K562 (cell line): Measurements from ENCODE around the gene ACP1. TPM values are rescaled to one million over a fixed set of nuclear protein-coding genes. Genes with fewer than 3 reads are reported as not detected.

Experiments
- ATAC-seq: fragments of 200-7000 bp; cut with Tn5 transposase; 3 replicates; pipeline ENCODE4 v1.9.1; 2020; ENCODE audit warnings: moderate library complexity
- BruUV-seq: library from RNA; stranded (reverse); fragments of 400-500 nt; replicated peaks from 2 replicates; lab custom pipeline; 2021; lab: Mats Ljungman, UMichigan
- CTCF ChIA-PET: fragments of 300-600 bp; formaldehyde crosslinking; extraction: SDS; loops from one replicate; lab custom pipeline; 2021; ENCODE audit warnings: low intra/inter-chr PET ratio; lab: Yijun Ruan, JAX
- POLR2A ChIA-PET: fragments of 300-600, 350-650 bp; sonication (Branson Sonifier 250); formaldehyde crosslinking; extraction: SDS; loops from one replicate; lab custom pipeline; 2021; ENCODE audit warnings: antibody characterized with exemption, inconsistent platforms; lab: Yijun Ruan, JAX
- DNase-seq, 4 experiments: peaks; one replicate each; pipeline versions ENCODE4 v3.0.0 to v3.0.0-alpha.2; 2011 to 2018; ENCODE audit warnings: low spot score in 3 of 4, mixed read lengths in 3 of 4; ENCODE audit errors: extremely low read depth in 1 of 4
- FAIRE-seq: peaks from 2 replicates; lab custom pipeline; 2011; peaks lifted over from hg19 to GRCh38; lab: Jason Lieb, UNC
- H2AFZ ChIP-seq: 2 replicates; pipeline ENCODE4 v1.6.0; 2011; ENCODE audit warnings: low read depth, low read length, control low read depth, inconsistent platforms
- H3K27ac ChIP-seq: fragments of 200-600 bp; 3 replicates; pipeline ENCODE4 v1.8.0; 2011; ENCODE audit warnings: low read depth, mild to moderate bottlenecking, control low read depth, inconsistent platforms, low read length, moderate library complexity, mixed read lengths; ENCODE audit errors: extremely low read depth
- H3K27me3 ChIP-seq, 2 experiments: fragments of 300-600 bp in 1 of 2; 2 replicates in 1 of 2; 3 replicates in 1 of 2; pipeline versions ENCODE4 v1.6.0 to v1.8.0; 2011; ENCODE audit warnings: inconsistent platforms in 2 of 2, low read length in 2 of 2, mild to moderate bottlenecking in 1 of 2, mixed read lengths in 1 of 2, moderate library complexity in 1 of 2; ENCODE audit not compliant: control insufficient read depth in 2 of 2, insufficient read depth in 2 of 2
- H3K36me3 ChIP-seq: fragments of 300-600 bp; 3 replicates; pipeline ENCODE4 v1.8.0; 2011; ENCODE audit warnings: mild to moderate bottlenecking, low read length, inconsistent platforms; ENCODE audit not compliant: control insufficient read depth, insufficient read depth
- H3K4me1 ChIP-seq, 2 experiments: fragments of 200-600 bp in 1 of 2; replicated peaks in 1 of 2; 2 replicates in 1 of 2; 3 replicates in 1 of 2; pipeline versions ENCODE4 v1.5.1 to v1.8.0; 2011; ENCODE audit warnings: inconsistent platforms in 2 of 2, low read length in 2 of 2, mild to moderate bottlenecking in 1 of 2, mixed read lengths in 1 of 2, moderate library complexity in 1 of 2; ENCODE audit not compliant: control insufficient read depth in 2 of 2, insufficient read depth in 2 of 2
- H3K4me2 ChIP-seq: 2 replicates; pipeline ENCODE4 v1.6.1; 2011; ENCODE audit warnings: low read length, control low read depth, inconsistent platforms, mixed read lengths; ENCODE audit not compliant: insufficient read depth
- H3K4me3 ChIP-seq: fragments of 200-600 bp; sonication (generic), shearing (Covaris generic); 2 replicates; pipeline ENCODE4 v1.5.1; 2016; ENCODE audit warnings: control low read depth, inconsistent platforms
- H3K79me2 ChIP-seq: fragments of 200-600 bp; 3 replicates; pipeline ENCODE4 v1.8.0; 2011; ENCODE audit warnings: low read length, inconsistent platforms; ENCODE audit not compliant: control insufficient read depth, insufficient read depth
- H3K9ac ChIP-seq, 2 experiments: 2 replicates each; pipeline versions ENCODE4 v1.6.0 to v1.6.1; 2011; ENCODE audit warnings: low read depth in 2 of 2, low read length in 2 of 2, control low read depth in 1 of 2, inconsistent platforms in 1 of 2, mild to moderate bottlenecking in 1 of 2, mixed read lengths in 1 of 2; ENCODE audit not compliant: insufficient read depth in 1 of 2
- H3K9me1 ChIP-seq: one replicate; pipeline ENCODE4 v1.6.0; 2011; ENCODE audit warnings: inconsistent platforms, mild to moderate bottlenecking, low read length, moderate library complexity; ENCODE audit not compliant: control insufficient read depth, insufficient read depth
- H3K9me3 ChIP-seq: replicated peaks from 2 replicates; pipeline ENCODE4 v1.5.1; 2011; ENCODE audit warnings: low read depth, low read length, inconsistent platforms; ENCODE audit not compliant: control insufficient read depth, insufficient read depth
- H4K20me1 ChIP-seq: replicated peaks from 2 replicates; pipeline ENCODE4 v1.6.1; 2011; ENCODE audit warnings: low read length, inconsistent platforms, mixed read lengths; ENCODE audit not compliant: control insufficient read depth, insufficient read depth
- BRD4 ChIP-seq: fragments of 200-600 bp; sonication (generic); IDR thresholded peaks from 2 replicates; pipeline ENCODE4 v1.6.1; 2017; ENCODE audit warnings: inconsistent platforms
- COPS2 ChIP-seq: fragments of 450-650 bp; conservative IDR thresholded peaks from 2 replicates; pipeline ENCODE4 v1.6.1; 2016; ENCODE audit warnings: mild to moderate bottlenecking, moderate library complexity
- CREBBP ChIP-seq: IDR thresholded peaks from one replicate; pipeline ENCODE4 v1.6.1; 2012; ENCODE audit warnings: low read depth, mild to moderate bottlenecking, control low read depth, inconsistent platforms, low read length
- ETS2 ChIP-seq: IDR thresholded peaks from 2 replicates; pipeline ENCODE4 v1.6.1; 2016; ENCODE audit warnings: borderline replicate concordance, missing genetic modification characterization, mild to moderate bottlenecking, moderate library complexity, missing compliant biosample characterization; ENCODE audit not compliant: poor library complexity, severe bottlenecking
- FUS ChIP-seq: fragments of 200-400 bp; formaldehyde crosslinking; optimal IDR thresholded peaks from 2 replicates; pipeline ENCODE3; 2017; ENCODE audit warnings: low read depth, low read length
- HLTF ChIP-seq: fragments of 450-650 bp; IDR thresholded peaks from 2 replicates; pipeline ENCODE4 v1.6.1; 2016
- KDM1A ChIP-seq, 2 experiments: fragments of 450-650 bp; IDR thresholded peaks; 2 replicates each; pipeline ENCODE4 v1.6.1; 2016; ENCODE audit warnings: mild to moderate bottlenecking in 2 of 2
- NBN ChIP-seq: fragments of 450-650 bp; IDR thresholded peaks from 2 replicates; pipeline ENCODE4 v1.6.1; 2016; ENCODE audit warnings: low read depth, mild to moderate bottlenecking
- NR2C1 ChIP-seq, 2 experiments: fragments of 450-650 bp; IDR thresholded peaks; 2 replicates each; pipeline ENCODE4 v1.6.1; 2017; ENCODE audit warnings: mild to moderate bottlenecking in 2 of 2, antibody characterized with exemption in 1 of 2, inconsistent platforms in 1 of 2, missing compliant biosample characterization in 1 of 2, missing genetic modification characterization in 1 of 2
- SNRNP70 ChIP-seq: fragments of 200-400 bp; formaldehyde crosslinking; optimal IDR thresholded peaks from 2 replicates; pipeline ENCODE3; 2017; ENCODE audit warnings: low read depth, low read length
- SP1 ChIP-seq: sonication (generic); formaldehyde crosslinking; IDR thresholded peaks from 2 replicates; pipeline ENCODE4 v1.8.1; 2022; ENCODE audit warnings: mild to moderate bottlenecking, missing genetic modification reagents
- TAF1 ChIP-seq: IDR thresholded peaks from 2 replicates; pipeline ENCODE4 v1.6.1; 2011; ENCODE audit warnings: mild to moderate bottlenecking, low read length, moderate library complexity; ENCODE audit not compliant: insufficient read depth, control insufficient read depth, severe bottlenecking; ENCODE audit errors: extremely low read depth
- TRIM24 ChIP-seq, 2 experiments: fragments of 450-650 bp; IDR thresholded peaks; 2 replicates each; pipeline ENCODE4 v1.6.1; 2016
- WHSC1 ChIP-seq: IDR thresholded peaks from one replicate; pipeline ENCODE4 v1.6.1; 2012; ENCODE audit warnings: low read length, control low read depth, inconsistent platforms
- ZNF3 ChIP-seq: fragments of 250-450 bp; sonication (Bioruptor Pico); IDR thresholded peaks from 2 replicates; pipeline ENCODE4 v1.5.0; 2021; ENCODE audit warnings: mild to moderate bottlenecking, moderate library complexity
- ZNF324 ChIP-seq: fragments of 250-450 bp; sonication (Bioruptor Pico); IDR thresholded peaks from 2 replicates; pipeline ENCODE4 v1.4.0; 2020; ENCODE audit warnings: mild to moderate bottlenecking
- ZNF583 ChIP-seq: fragments of 250-450 bp; sonication (Bioruptor Pico); IDR thresholded peaks from 2 replicates; pipeline ENCODE4 v1.4.0; 2020
- WGBS: fragments of 100-300 bp; shearing (Covaris generic); methylation state at CpG from one replicate; pipeline ENCODE4 v1.1.6; 2016; ENCODE audit warnings: low coverage, mixed read lengths; ENCODE audit not compliant: insufficient coverage; ENCODE audit errors: missing lambda C conversion rate; 5-methylcytosine and 5-hydroxymethylcytosine counted together
- in situ Hi-C: fragments of 300-500 bp; cut with MboI; formaldehyde crosslinking; loops from 4 replicates; pipeline ENCODE4 v1.15.0; 2018; ENCODE audit warnings: inconsistent platforms, mixed read lengths
- intact Hi-C: fragments of 100-400 bp; cut with micrococcal nuclease; formaldehyde crosslinking; loops from 2 replicates; pipeline ENCODE4 v1.14.2; 2022
- polyA plus RNA-seq, 8 experiments: library from polyadenylated mRNA; depleted of rRNA in 4 of 8; stranded (reverse) in 5 of 8; unstranded in 3 of 8; fragments of >200 nt; fragmentation: Nextera tagmentation in 2 of 8; fragmentation: Illumina TruSeq in 1 of 8; extraction: Ambion mirVana in 2 of 8; extraction: Trizol in 1 of 8; gene quantifications; 2 replicates each; pipeline versions ENCODE4 v1.2.1 to v1.2.3, GENCODE V29; 2011 to 2014; ENCODE audit warnings: inconsistent platforms in 1 of 8, missing spikeins in 1 of 8
- total RNA-seq, 7 experiments: library from RNA; depleted of rRNA in 6 of 7; stranded (reverse); fragments of >200 nt in 6 of 7; fragmentation: Illumina TruSeq in 2 of 7; extraction: Trizol in 2 of 7; gene quantifications; 2 replicates each; pipeline versions ENCODE4 v1.2.1 to v1.2.3, GENCODE V29; 2011 to 2021; ENCODE audit warnings: low replicate concordance in 1 of 7
- TF ChIP-seq, protein P1 (sequence below), 2 experiments: IDR thresholded peaks in 1 of 2; conservative IDR thresholded peaks in 1 of 2; 2 replicates each; pipeline ENCODE4 v1.6.1; 2016; ENCODE audit warnings: low read depth in 2 of 2, mild to moderate bottlenecking in 1 of 2, missing compliant biosample characterization in 1 of 2, missing genetic modification characterization in 1 of 2, moderate library complexity in 1 of 2
- TF ChIP-seq, protein P2 (sequence below): fragments of 450-650 bp; IDR thresholded peaks from one replicate; pipeline ENCODE4 v1.6.1; 2018; ENCODE audit warnings: mild to moderate bottlenecking, moderate library complexity; ENCODE audit not compliant: partially characterized antibody
- TF ChIP-seq, protein P3 (sequence below): fragments of 450-650 bp; formaldehyde crosslinking; IDR thresholded peaks from 2 replicates; pipeline ENCODE4 v1.4.0; 2022; ENCODE audit warnings: missing genetic modification characterization

The ACP1 gene
- total and polyA plus RNA-seq, 9 of the 15 experiments (the other 6 are each of a cell fraction or from before 2014, with no cell fraction given): 139 to 493 (median 189) TPM

DNA sequence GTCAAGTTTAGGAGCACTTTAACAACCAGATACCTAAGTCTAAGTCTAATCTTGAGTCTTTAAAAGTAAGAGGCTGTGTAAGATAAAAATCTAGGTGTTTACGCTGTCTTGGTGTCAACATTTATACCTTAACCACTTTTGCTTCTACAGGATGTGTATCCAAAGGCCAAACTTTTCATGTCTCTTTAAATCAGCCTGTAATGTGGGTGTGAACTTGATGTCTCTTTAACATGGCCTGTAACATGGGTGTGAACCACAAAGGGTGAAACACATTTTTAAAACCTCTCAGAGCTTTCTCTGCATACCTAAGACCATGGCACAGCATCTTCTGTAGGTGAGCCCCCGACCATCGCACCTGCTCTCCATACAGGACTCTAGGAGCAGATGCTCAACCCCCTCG lies 41.3 kb upstream of the ACP1 start:
- CTCF ChIA-PET: no interaction called here
- H2AFZ ChIP-seq: no peak overlapping the region
- no peak overlapping the region for H3K9ac ChIP-seq
- no peak for DNase-seq
- in situ Hi-C loops (no loop called here), intact Hi-C loops (no loop called here)
- no peaks in the 10 kb centered on the region; a peak in 1 of 5 replicates for H3K4me1 ChIP-seq
- H3K27me3 ChIP-seq: no peaks in the 10 kb centered on the region
- no peak for TF ChIP-seq WHSC1
- TF ChIP-seq, protein P1, sequence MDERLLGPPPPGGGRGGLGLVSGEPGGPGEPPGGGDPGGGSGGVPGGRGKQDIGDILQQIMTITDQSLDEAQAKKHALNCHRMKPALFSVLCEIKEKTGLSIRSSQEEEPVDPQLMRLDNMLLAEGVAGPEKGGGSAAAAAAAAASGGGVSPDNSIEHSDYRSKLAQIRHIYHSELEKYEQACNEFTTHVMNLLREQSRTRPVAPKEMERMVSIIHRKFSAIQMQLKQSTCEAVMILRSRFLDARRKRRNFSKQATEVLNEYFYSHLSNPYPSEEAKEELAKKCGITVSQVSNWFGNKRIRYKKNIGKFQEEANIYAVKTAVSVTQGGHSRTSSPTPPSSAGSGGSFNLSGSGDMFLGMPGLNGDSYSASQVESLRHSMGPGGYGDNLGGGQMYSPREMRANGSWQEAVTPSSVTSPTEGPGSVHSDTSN (CRISPR knock-in tag; IDR thresholded peaks at IDR 0.05; ENCODE audit: low read depth): no peak
- TF ChIP-seq, protein P1 (tag; conservative IDR thresholded peaks at IDR 0.05; ENCODE audit: low read depth): no peak
- no peak for TF ChIP-seq TRIM24 (IDR thresholded peaks at IDR 0.05)
- TF ChIP-seq ZNF324: no peak
- TF ChIP-seq ETS2: no peak
- no peak for TF ChIP-seq ZNF3
- no peak for TF ChIP-seq KDM1A (IDR thresholded peaks at IDR 0.05)
- no peak for TF ChIP-seq HLTF
- TF ChIP-seq NBN: no peak
- no peak for TF ChIP-seq SP1
- TF ChIP-seq, protein P2, sequence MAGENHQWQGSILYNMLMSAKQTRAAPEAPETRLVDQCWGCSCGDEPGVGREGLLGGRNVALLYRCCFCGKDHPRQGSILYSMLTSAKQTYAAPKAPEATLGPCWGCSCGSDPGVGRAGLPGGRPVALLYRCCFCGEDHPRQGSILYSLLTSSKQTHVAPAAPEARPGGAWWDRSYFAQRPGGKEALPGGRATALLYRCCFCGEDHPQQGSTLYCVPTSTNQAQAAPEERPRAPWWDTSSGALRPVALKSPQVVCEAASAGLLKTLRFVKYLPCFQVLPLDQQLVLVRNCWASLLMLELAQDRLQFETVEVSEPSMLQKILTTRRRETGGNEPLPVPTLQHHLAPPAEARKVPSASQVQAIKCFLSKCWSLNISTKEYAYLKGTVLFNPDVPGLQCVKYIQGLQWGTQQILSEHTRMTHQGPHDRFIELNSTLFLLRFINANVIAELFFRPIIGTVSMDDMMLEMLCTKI: no peak
- no peak for TF ChIP-seq SNRNP70
- TF ChIP-seq NR2C1 (IDR thresholded peaks at IDR 0.05): no peak
- TF ChIP-seq NR2C1 (tag; IDR thresholded peaks at IDR 0.05): no peak
- no peak for TF ChIP-seq FUS
- TF ChIP-seq TAF1: no peak
- no peak for TF ChIP-seq CREBBP
- no peak for TF ChIP-seq COPS2
- TF ChIP-seq, protein P3, sequence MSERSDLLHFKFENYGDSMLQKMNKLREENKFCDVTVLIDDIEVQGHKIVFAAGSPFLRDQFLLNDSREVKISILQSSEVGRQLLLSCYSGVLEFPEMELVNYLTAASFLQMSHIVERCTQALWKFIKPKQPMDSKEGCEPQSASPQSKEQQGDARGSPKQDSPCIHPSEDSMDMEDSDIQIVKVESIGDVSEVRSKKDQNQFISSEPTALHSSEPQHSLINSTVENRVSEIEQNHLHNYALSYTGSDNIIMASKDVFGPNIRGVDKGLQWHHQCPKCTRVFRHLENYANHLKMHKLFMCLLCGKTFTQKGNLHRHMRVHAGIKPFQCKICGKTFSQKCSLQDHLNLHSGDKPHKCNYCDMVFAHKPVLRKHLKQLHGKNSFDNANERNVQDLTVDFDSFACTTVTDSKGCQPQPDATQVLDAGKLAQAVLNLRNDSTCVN (CRISPR knock-in tag): no peak
- TF ChIP-seq BRD4: no peak
- no peak for TF ChIP-seq ZNF583 (CRISPR knock-in tag)
- no peak overlapping the region for H3K27ac ChIP-seq
- no peak for FAIRE-seq
- no peaks in the 10 kb centered on the region for H4K20me1 ChIP-seq
- POLR2A ChIA-PET: no interaction called here
- no peaks in the 10 kb centered on the region for H3K36me3 ChIP-seq
- 2% methylated on average over 4 of the region's 4 CpGs for WGBS
- H3K4me3 ChIP-seq: no peak overlapping the region
- H3K9me1 ChIP-seq: no peaks in the 10 kb centered on the region
- no peaks in the 10 kb centered on the region for H3K9me3 ChIP-seq
- ATAC-seq: no peak
- BruUV-seq: no TSS peak
- H3K4me2 ChIP-seq: no peak overlapping the region
- H3K79me2 ChIP-seq: no peaks in the 10 kb centered on the region
